GM10248 (cell line): ENCODE results near the gene PROZ.

Experiments
- CTCF ChIA-PET: fragments of 300-600 bp; sonication (Branson Sonifier 250); formaldehyde crosslinking; extraction: SDS; loops from one replicate; lab custom pipeline; 2021; ENCODE audit warnings: antibody characterized with exemption; lab: Yijun Ruan, JAX
- POLR2A ChIA-PET: fragments of 350-650 bp; sonication (Branson Sonifier 250); formaldehyde crosslinking; extraction: SDS; loops from one replicate; lab custom pipeline; 2020; ENCODE audit warnings: antibody characterized with exemption; lab: Yijun Ruan, JAX
- DNase-seq: peaks from one replicate; pipeline ENCODE4 v3.0.0; 2012; ENCODE audit errors: extremely low spot score
- TF ChIP-seq, protein P1 (sequence below): IDR thresholded peaks from 2 replicates; pipeline ENCODE4 v1.5.1; 2012; ENCODE audit warnings: mild to moderate bottlenecking, low read depth; ENCODE audit errors: extremely low read depth, missing control alignments, control extremely low read depth

PROZ gene

DNA sequence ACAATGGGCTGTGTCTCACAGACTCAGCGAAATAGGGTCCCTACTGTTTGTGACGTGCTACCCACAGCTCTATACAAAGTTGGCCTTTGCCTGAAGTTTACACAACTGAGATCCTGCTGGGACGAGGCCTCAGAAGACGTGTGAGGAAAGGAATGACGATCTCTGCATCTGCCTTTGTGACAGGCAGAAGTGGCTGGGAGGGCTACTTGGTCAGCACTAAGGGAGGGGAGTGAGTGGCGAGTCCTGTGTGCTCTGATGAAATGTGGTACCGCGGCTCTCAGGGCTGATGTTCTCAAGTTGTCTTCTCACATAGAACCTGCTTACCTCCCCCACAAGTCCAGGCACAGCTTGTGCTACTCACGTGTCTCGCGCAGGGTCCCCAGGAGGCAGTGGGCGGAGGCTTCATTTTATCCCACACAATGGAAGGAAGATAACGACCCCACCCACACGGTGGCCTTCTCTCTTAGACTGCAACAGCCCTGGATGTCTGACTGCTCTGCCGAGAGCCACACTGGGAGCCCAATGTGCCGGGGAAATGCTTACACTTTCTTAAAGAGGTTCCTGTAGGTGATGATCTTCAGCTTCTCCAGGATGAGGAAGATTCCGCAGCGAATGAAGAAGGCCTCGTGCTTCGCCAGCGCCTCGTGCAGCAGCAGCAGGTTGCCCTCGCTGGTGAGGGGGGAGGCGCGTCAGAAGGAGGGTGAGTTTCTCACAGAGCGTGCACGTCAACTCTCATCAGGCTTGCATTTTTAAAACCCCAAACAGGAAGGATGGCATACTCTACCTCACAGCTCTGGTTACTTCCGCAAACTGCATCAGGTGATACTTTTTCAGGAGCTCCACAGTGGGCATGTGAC, 21.2 kb downstream of the PROZ start:
- ChIA-PET CTCF (interaction anchor here (1.0 to 1.7 kb wide), 4 partner anchors 10 to 24 kb away, joined by 3 to 7 read pairs (median 4); no protein-coding TSS in a partner anchor), POLR2A (no interaction called here)
- TF ChIP-seq, protein P1, sequence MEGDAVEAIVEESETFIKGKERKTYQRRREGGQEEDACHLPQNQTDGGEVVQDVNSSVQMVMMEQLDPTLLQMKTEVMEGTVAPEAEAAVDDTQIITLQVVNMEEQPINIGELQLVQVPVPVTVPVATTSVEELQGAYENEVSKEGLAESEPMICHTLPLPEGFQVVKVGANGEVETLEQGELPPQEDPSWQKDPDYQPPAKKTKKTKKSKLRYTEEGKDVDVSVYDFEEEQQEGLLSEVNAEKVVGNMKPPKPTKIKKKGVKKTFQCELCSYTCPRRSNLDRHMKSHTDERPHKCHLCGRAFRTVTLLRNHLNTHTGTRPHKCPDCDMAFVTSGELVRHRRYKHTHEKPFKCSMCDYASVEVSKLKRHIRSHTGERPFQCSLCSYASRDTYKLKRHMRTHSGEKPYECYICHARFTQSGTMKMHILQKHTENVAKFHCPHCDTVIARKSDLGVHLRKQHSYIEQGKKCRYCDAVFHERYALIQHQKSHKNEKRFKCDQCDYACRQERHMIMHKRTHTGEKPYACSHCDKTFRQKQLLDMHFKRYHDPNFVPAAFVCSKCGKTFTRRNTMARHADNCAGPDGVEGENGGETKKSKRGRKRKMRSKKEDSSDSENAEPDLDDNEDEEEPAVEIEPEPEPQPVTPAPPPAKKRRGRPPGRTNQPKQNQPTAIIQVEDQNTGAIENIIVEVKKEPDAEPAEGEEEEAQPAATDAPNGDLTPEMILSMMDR = no peak
- no peak for DNase-seq

DNA sequence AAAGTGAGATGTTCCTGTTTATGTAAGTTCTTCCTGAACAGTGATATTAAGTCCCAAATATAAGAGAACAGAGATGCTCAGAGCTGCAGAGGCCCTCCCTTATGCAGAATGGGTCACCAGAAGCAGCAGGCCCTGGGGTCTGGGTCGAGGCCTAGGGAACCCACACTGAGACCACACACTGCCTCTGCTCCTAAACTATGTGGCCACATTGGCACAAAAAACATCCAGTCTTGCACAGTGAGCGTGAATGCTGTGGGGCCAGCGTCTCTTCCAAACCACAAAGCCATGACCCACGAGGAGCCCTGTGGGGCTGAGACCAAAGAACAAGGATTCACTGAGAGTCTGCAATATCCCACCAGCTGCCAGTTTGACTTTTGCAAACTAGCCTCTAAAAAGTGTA, 23.6 kb downstream of the PROZ start:
- POLR2A ChIA-PET = no interaction called here
- no peak for DNase-seq
- TF ChIP-seq, protein P1 = no peak
- CTCF ChIA-PET = interaction anchor here (1.2 kb wide), 1 partner anchor 11 kb away, joined by 3 read pairs; no protein-coding TSS in a partner anchor

DNA sequence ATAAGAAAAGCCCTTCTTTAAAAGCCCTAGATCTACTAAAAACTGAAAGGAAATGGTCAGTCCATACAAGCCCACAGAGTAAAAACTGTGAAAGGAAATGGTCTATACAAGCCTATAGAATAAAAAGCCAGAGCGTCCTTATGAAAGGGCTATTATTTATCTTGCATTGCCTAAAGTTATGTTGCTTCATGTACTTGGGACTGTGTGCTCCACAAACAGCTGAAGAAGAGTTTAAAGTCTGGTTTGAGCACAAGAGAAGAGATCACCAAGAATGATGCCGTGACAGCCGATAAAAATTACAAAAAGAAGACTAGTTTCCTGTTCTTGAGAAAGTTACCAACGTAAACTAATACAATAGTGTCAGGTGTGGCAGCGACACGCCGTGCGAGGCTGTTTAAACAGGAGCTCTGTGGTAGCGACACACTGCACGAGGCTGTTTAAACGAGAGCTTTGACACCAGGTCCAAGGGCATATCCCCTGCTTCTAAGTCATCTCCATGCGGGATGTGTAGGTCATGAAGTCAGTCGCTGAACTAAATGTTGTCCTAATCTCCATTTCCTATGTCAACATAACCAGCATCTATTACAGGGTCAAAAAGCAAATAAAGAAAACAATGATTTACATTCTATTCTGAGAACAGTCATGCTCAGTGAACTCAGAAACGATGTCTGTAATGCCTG, 25.1 kb downstream of the PROZ start:
- POLR2A ChIA-PET = no interaction called here
- no peak for DNase-seq
- CTCF ChIA-PET = interaction anchor here (1.8 kb wide), 1 partner anchor 14 kb away, joined by 8 read pairs; no protein-coding TSS in a partner anchor
- TF ChIP-seq, protein P1 = no peak

DNA sequence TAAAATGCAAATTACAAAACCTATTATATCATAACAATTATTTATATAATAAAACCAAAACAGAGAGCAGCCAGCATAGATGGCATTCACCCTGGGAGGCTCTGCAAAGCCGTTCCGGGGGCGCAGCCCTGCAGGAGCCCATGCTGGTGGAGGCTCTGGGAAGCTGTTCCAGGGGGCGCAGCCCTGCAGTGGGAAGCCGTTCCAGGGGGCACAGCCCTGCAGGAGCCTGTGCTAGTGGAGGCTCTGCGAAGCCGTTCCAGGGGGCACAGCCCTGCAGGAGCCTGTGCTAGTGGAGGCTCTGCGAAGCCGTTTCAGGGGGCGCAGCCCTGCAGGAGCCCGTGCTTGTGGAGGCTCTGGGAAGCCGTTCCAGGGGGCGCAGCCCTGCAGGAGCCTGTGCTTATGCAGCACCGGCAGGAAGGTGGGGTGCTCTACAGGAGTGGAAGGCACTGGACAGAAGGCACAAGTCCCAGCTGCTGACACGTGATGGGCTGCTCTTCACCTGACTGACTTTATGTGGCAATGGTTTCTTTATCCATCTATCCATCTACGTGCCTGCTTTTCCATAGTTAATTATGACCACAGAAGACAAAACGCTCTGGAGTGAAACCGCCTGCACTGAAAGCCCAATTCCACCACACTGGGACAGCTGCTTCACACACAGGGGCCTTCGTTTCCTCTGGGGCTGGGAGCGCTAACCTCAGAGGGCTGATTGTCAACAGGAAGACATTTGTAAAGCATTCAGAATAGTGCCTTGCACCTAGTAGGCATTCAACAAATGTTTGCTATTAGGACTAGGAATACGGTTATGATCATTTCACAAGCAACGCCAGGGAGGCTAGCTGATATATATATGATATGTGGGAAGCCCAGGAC, 26.4 kb downstream of the PROZ start:
- POLR2A ChIA-PET = no interaction called here
- TF ChIP-seq, protein P1 = no peak
- DNase-seq = no peak
- CTCF ChIA-PET = no interaction called here

DNA sequence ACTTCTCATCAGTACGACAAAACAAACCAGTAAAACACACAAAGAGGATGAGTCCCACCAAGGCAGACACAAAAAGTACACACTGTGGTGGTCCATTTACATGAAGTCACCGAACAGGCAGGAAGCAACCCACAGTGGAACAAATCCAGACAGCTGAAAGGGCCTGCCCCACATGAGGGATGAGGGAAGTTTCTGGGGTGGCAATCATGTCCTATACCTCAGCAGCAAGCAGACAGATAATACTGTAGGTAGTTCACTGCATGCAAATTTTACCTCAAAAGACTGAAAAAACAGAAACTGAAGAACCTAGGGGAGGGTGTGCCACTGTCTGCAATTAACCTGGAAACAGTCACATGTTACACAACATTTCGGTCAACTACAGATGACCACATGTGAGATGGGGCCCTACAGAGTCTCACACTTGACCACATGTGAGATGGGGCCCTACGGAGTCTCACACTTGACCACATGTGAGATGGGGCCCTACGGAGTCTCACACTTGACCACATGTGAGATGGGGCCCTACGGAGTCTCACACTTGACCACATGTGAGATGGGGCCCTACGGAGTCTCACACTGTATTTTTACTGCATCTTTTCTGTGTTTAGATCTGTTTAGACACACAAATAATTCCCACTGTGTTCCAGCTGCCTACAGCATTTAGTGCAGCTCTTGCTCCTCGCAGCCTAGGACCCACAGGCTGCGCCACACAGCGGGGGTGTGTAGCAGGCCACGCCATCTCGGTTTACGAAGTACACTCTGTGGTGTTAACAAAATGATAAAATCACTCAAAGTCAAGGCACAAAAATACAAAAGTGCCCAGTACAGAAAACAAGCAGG, 27.8 kb downstream of the PROZ start:
- ChIA-PET POLR2A (no interaction called here), CTCF (interaction anchor here (1.1 kb wide), 1 partner anchor 10 kb away, joined by 3 read pairs; no protein-coding TSS in a partner anchor)
- TF ChIP-seq, protein P1 = no peak
- DNase-seq = peak; percentile 71
